Measurements from ENCODE around the gene GUCD1. TPM values are rescaled to one million over a fixed set of nuclear protein-coding genes. Genes with fewer than 3 reads are reported as not detected.
A peak's percentile ranks its signal among the peaks of the same experiment; 100 is the strongest.

GUCD1 gene
- total and polyA plus RNA-seq, 2 of the 13 experiments (the other 11 are each of a cell fraction or from before 2014, with no cell fraction given), result 128 to 245 TPM

- TF ChIP-seq, protein P1, sequence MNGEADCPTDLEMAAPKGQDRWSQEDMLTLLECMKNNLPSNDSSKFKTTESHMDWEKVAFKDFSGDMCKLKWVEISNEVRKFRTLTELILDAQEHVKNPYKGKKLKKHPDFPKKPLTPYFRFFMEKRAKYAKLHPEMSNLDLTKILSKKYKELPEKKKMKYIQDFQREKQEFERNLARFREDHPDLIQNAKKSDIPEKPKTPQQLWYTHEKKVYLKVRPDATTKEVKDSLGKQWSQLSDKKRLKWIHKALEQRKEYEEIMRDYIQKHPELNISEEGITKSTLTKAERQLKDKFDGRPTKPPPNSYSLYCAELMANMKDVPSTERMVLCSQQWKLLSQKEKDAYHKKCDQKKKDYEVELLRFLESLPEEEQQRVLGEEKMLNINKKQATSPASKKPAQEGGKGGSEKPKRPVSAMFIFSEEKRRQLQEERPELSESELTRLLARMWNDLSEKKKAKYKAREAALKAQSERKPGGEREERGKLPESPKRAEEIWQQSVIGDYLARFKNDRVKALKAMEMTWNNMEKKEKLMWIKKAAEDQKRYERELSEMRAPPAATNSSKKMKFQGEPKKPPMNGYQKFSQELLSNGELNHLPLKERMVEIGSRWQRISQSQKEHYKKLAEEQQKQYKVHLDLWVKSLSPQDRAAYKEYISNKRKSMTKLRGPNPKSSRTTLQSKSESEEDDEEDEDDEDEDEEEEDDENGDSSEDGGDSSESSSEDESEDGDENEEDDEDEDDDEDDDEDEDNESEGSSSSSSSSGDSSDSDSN (CRISPR knock-in tag; IDR thresholded peaks at IDR 0.05), result peak; percentile 90
- TF ChIP-seq ZNF326 (CRISPR knock-in tag; IDR thresholded peaks at IDR 0.05; ENCODE audit: borderline replicate concordance), result no peak
- TF ChIP-seq SKI (IDR thresholded peaks at IDR 0.05; ENCODE audit: partially characterized antibody), result peak; percentile 70
- no peak for TF ChIP-seq ZNF333 (CRISPR knock-in tag; IDR thresholded peaks at IDR 0.05; ENCODE audit: borderline replicate concordance)
- TF ChIP-seq ZNF431 (CRISPR knock-in tag; IDR thresholded peaks at IDR 0.05; ENCODE audit: borderline replicate concordance, low read depth), result no peak
- TF ChIP-seq ELF4 (CRISPR knock-in tag; IDR thresholded peaks at IDR 0.05; ENCODE audit: borderline replicate concordance), result no peak
- TF ChIP-seq ZNF354B (CRISPR knock-in tag; IDR thresholded peaks at IDR 0.05), result no peak
- no peak for TF ChIP-seq ZBTB40 (IDR thresholded peaks at IDR 0.05)
- no peak for TF ChIP-seq ZBTB40 (CRISPR knock-in tag; IDR thresholded peaks at IDR 0.05)
- peak; percentile 95; the same call in 1 of the 2 replicates for TF ChIP-seq ZNF816 (CRISPR knock-in tag; IDR thresholded peaks at IDR 0.05; ENCODE audit: borderline replicate concordance)
- TF ChIP-seq ZNF567 (CRISPR knock-in tag; IDR thresholded peaks at IDR 0.05; ENCODE audit: borderline replicate concordance), result no peak
- no peak for TF ChIP-seq MTF2 (CRISPR knock-in tag; IDR thresholded peaks at IDR 0.05; ENCODE audit: borderline replicate concordance)
- no peak for TF ChIP-seq SP1 (IDR thresholded peaks at IDR 0.05)
- TF ChIP-seq SP1 (CRISPR knock-in tag; IDR thresholded peaks at IDR 0.05), result peak; percentile 57; the same call in 1 of the 2 replicates
- TF ChIP-seq, protein P2, sequence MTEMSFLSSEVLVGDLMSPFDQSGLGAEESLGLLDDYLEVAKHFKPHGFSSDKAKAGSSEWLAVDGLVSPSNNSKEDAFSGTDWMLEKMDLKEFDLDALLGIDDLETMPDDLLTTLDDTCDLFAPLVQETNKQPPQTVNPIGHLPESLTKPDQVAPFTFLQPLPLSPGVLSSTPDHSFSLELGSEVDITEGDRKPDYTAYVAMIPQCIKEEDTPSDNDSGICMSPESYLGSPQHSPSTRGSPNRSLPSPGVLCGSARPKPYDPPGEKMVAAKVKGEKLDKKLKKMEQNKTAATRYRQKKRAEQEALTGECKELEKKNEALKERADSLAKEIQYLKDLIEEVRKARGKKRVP (CRISPR knock-in tag; IDR thresholded peaks at IDR 0.05), result peak in 1 of 2 experiments; percentile 95; a peak in 2 of 4 replicates
Measured at GRCh38 chr22:24592851-24593558, 38.1 kb upstream of the GUCD1 start, which contains the start of gene LRRC75B (continued).
